GM12878 (cell line): Measurements from ENCODE around the gene PIP4K2A. TPM values are rescaled to one million over a fixed set of nuclear protein-coding genes. Genes with fewer than 3 reads are reported as not detected.

Experiments
- ATAC-seq: fragments of 200-7000 bp; cut with Tn5 transposase; 3 replicates; pipeline ENCODE4 v1.9.1; 2020; ENCODE audit warnings: mild to moderate bottlenecking, moderate library complexity
- BruUV-seq: library from RNA; stranded (reverse); fragments of 400-500 nt; replicated peaks from 2 replicates; lab custom pipeline; 2021; lab: Mats Ljungman, UMichigan
- CTCF ChIA-PET: fragments of 300-600 bp; sonication (Branson Sonifier 250); formaldehyde crosslinking; extraction: SDS; loops from one replicate; lab custom pipeline; 2021; ENCODE audit warnings: inconsistent platforms; lab: Yijun Ruan, JAX
- POLR2A ChIA-PET: fragments of 350-600 bp; formaldehyde crosslinking; extraction: SDS; loops from one replicate; lab custom pipeline; 2021; ENCODE audit warnings: inconsistent platforms; lab: Charles Lee
- RAD21 ChIA-PET: fragments of 300-600 bp; sonication (Branson Sonifier 250); formaldehyde crosslinking; loops from one replicate; lab custom pipeline; 2023; ENCODE audit warnings: antibody characterized with exemption; ENCODE audit not compliant: unreplicated experiment; lab: Charles Lee
- SMC1A ChIA-PET: fragments of 300-600 bp; sonication (Branson Sonifier 250); formaldehyde crosslinking; loops from one replicate; lab custom pipeline; 2023; ENCODE audit not compliant: unreplicated experiment, uncharacterized antibody; lab: Charles Lee
- DNase-seq: peaks from one replicate; pipeline ENCODE4 v3.0.0-alpha.2; 2011; ENCODE audit warnings: low read depth, low spot score
- FAIRE-seq: peaks from 3 replicates; lab custom pipeline; 2011; peaks lifted over from hg19 to GRCh38; lab: Jason Lieb, UNC
- H2AFZ ChIP-seq: 2 replicates; pipeline ENCODE4 v1.6.0; 2011; ENCODE audit warnings: low read depth, low read length, control low read depth; ENCODE audit not compliant: control insufficient read depth
- H3K27ac ChIP-seq: 2 replicates; pipeline ENCODE4 v1.5.1; 2011; ENCODE audit warnings: control low read depth; ENCODE audit not compliant: control insufficient read depth, insufficient read depth
- H3K27me3 ChIP-seq, 2 experiments: replicated peaks in 1 of 2; 2 replicates each; pipeline versions ENCODE4 v1.6.0 to v1.6.1; 2011; ENCODE audit warnings: low read length in 1 of 2; ENCODE audit not compliant: control insufficient read depth in 2 of 2, insufficient read depth in 2 of 2
- H3K36me3 ChIP-seq, 2 experiments: 2 replicates each; pipeline ENCODE4 v1.5.1; 2011; ENCODE audit warnings: low read length in 1 of 2; ENCODE audit not compliant: control insufficient read depth in 2 of 2, insufficient read depth in 2 of 2
- H3K4me1 ChIP-seq: 2 replicates; pipeline ENCODE4 v1.6.1; 2011; ENCODE audit warnings: mild to moderate bottlenecking, low read length, moderate library complexity, mixed read lengths; ENCODE audit not compliant: control insufficient read depth, insufficient read depth
- H3K4me2 ChIP-seq: 2 replicates; pipeline ENCODE4 v1.6.0; 2011; ENCODE audit warnings: control low read depth; ENCODE audit not compliant: control insufficient read depth, insufficient read depth
- H3K4me3 ChIP-seq: fragments of 200-600 bp; sonication (generic); 2 replicates; pipeline ENCODE4 v1.5.1; 2016
- H3K79me2 ChIP-seq: 2 replicates; pipeline ENCODE4 v1.6.0; 2011; ENCODE audit warnings: low read length; ENCODE audit not compliant: control insufficient read depth, insufficient read depth
- H3K9ac ChIP-seq: 2 replicates; pipeline ENCODE4 v1.8.0; 2011; ENCODE audit warnings: low read length, control low read depth, mixed read lengths; ENCODE audit not compliant: control insufficient read depth, insufficient read depth
- H3K9me3 ChIP-seq: replicated peaks from 3 replicates; pipeline ENCODE4 v1.5.1; 2011; ENCODE audit warnings: mild to moderate bottlenecking, low read length; ENCODE audit not compliant: control insufficient read depth, insufficient read depth
- H4K20me1 ChIP-seq: 2 replicates; pipeline ENCODE4 v1.6.0; 2011; ENCODE audit not compliant: control insufficient read depth, insufficient read depth
- BACH1 ChIP-seq: fragments of 450-650 bp; IDR thresholded peaks from 2 replicates; pipeline ENCODE4 v1.6.1; 2017; ENCODE audit warnings: mild to moderate bottlenecking, borderline replicate concordance
- BHLHE40 ChIP-seq, 2 experiments: fragments of 450-650 bp in 1 of 2; IDR thresholded peaks; 2 replicates each; pipeline ENCODE4 v1.6.1; 2011 to 2017; ENCODE audit warnings: low read depth in 2 of 2, borderline replicate concordance in 1 of 2, improper control_type of control experiment in 1 of 2, low read length in 1 of 2, mild to moderate bottlenecking in 1 of 2
- BRCA1 ChIP-seq: IDR thresholded peaks from 2 replicates; pipeline ENCODE4 v1.6.1; 2011; ENCODE audit warnings: low read depth, low read length, improper control_type of control experiment
- CBX3 ChIP-seq: fragments of 200-600 bp; sonication (generic); IDR thresholded peaks from 2 replicates; pipeline ENCODE4 v1.6.1; 2016; ENCODE audit warnings: low read depth, borderline replicate concordance
- CREM ChIP-seq: IDR thresholded peaks from 2 replicates; pipeline ENCODE4 v1.6.1; 2014; ENCODE audit warnings: antibody characterized with exemption, low read depth
- IRF3 ChIP-seq: fragments of 450-650 bp; IDR thresholded peaks from 2 replicates; pipeline ENCODE4 v1.6.1; 2014; ENCODE audit warnings: mild to moderate bottlenecking
- KLF5 ChIP-seq: fragments of 450-650 bp; IDR thresholded peaks from 2 replicates; pipeline ENCODE4 v1.6.1; 2014; ENCODE audit warnings: mild to moderate bottlenecking; ENCODE audit not compliant: partially characterized antibody
- POLR2A ChIP-seq: IDR thresholded peaks from 2 replicates; pipeline ENCODE4 v1.6.1; 2011; ENCODE audit warnings: low read depth, mild to moderate bottlenecking, low read length
- POU2F2 ChIP-seq: IDR thresholded peaks from 3 replicates; pipeline ENCODE4 v1.6.1; 2011; ENCODE audit warnings: low read depth, mild to moderate bottlenecking, low read length, borderline replicate concordance
- SIN3A ChIP-seq: IDR thresholded peaks from 2 replicates; pipeline ENCODE4 v1.6.1; 2012; ENCODE audit warnings: low read depth, low read length, improper control_type of control experiment
- SMC3 ChIP-seq: IDR thresholded peaks from 2 replicates; pipeline ENCODE4 v1.6.1; 2011; ENCODE audit warnings: low read length, improper control_type of control experiment, borderline replicate concordance
- SREBF1 ChIP-seq: IDR thresholded peaks from 2 replicates; pipeline ENCODE4 v1.6.1; 2012; ENCODE audit warnings: mild to moderate bottlenecking, low read length
- TAF1 ChIP-seq: IDR thresholded peaks from 2 replicates; pipeline ENCODE4 v1.6.1; 2011; ENCODE audit warnings: mild to moderate bottlenecking, low read depth, low read length, borderline replicate concordance
- YBX1 ChIP-seq: fragments of 450-650 bp; IDR thresholded peaks from 2 replicates; pipeline ENCODE4 v1.6.1; 2016; ENCODE audit warnings: antibody characterized with exemption
- ZBED1 ChIP-seq: IDR thresholded peaks from 2 replicates; pipeline ENCODE4 v1.6.1; 2016; ENCODE audit warnings: borderline replicate concordance
- ZNF274 ChIP-seq: IDR thresholded peaks from one replicate; pipeline ENCODE4 v1.8.0; 2011; ENCODE audit not compliant: insufficient read length, insufficient read depth
- ZNF622 ChIP-seq: fragments of 450-650 bp; IDR thresholded peaks from 2 replicates; pipeline ENCODE4 v1.6.1; 2017; ENCODE audit warnings: mild to moderate bottlenecking, inconsistent platforms
- WGBS: methylation state at CpG from one replicate; pipeline ENCODE4 v1.1.6; 2016; ENCODE audit warnings: low lambda C conversion rate; ENCODE audit not compliant: insufficient replicate concordance, insufficient coverage; ENCODE audit errors: missing lambda C conversion rate; 5-methylcytosine and 5-hydroxymethylcytosine counted together
- in situ Hi-C: fragments of 300-500 bp; cut with MboI; formaldehyde crosslinking; loops from 9 replicates; pipeline ENCODE4 v1.14.3; 2018; ENCODE audit warnings: mixed read lengths
- intact Hi-C: fragments of 100-400 bp; cut with micrococcal nuclease; formaldehyde crosslinking; loops from one replicate; pipeline ENCODE4 v1.14.2; 2022; ENCODE audit not compliant: unreplicated experiment
- polyA plus RNA-seq, 11 experiments: library from polyadenylated mRNA; depleted of rRNA in 4 of 11; unstranded in 6 of 11; stranded (reverse) in 5 of 11; fragments of >200 nt; fragmentation: Nextera tagmentation in 4 of 11; fragmentation: Illumina TruSeq in 1 of 11; extraction: Ambion mirVana in 4 of 11; extraction: Trizol in 1 of 11; gene quantifications; 1 replicate in 1 of 11; 2 replicates in 10 of 11; pipeline versions ENCODE4 v1.2.1 to v1.2.3, GENCODE V29; 2011 to 2016; ENCODE audit warnings: inconsistent platforms in 2 of 11, missing spikeins in 2 of 11, low read depth in 1 of 11
- total RNA-seq, 4 experiments: library from RNA; depleted of rRNA in 3 of 4; stranded (reverse); fragments of >200 nt in 3 of 4; fragmentation: Illumina TruSeq in 1 of 4; extraction: Trizol in 1 of 4; gene quantifications; 2 replicates each; pipeline versions ENCODE4 v1.2.1 to v1.2.3, GENCODE V29; 2013 to 2021
- TF ChIP-seq, protein P1 (sequence below): fragments of 450-650 bp; formaldehyde crosslinking; IDR thresholded peaks from 2 replicates; pipeline ENCODE4 v1.5.0; 2022; ENCODE audit warnings: mild to moderate bottlenecking, missing genetic modification characterization

PIP4K2A gene
- total and polyA plus RNA-seq, 10 of the 15 experiments (the other 5 are each of a cell fraction or from before 2014, with no cell fraction given): 54.3 to 139 (median 84.4) TPM

DNA sequence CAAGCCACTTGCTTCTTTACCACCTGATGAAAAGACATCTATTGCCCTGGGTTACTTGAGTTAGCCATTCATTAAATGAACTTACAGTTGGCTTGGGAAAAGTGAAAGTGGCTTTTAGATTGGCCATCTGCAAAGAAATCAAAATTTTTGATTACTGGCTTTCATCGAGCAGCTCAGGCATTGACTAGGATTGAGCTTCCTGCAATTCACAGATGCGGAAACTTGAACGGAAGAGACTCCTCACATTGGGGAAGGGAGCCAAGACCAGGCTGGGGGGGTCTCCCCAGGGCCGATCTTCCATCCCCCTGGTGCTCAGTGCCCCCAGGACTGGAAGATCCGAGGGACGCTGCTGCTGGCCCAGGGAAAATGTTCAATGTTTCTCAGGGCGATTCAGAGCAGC, 145.4 kb downstream of the PIP4K2A start:
- ATAC-seq (no peak), FAIRE-seq (no peak)
- ChIA-PET RAD21 (no interaction called here), SMC1A (no interaction called here)
- intact Hi-C loops: no loop called here
- Histone ChIP-seq H3K9ac (no peak overlapping the region), H4K20me1 (no peaks in the 10 kb centered on the region), H3K4me3 (no peak overlapping the region), H3K4me2 (no peak overlapping the region), H2AFZ (no peak overlapping the region), H3K27me3 (no peaks in the 10 kb centered on the region)
- TF ChIP-seq POLR2A (no peak), ZNF274 (no peak), SREBF1 (no peak), POU2F2 (no peak), TAF1 (no peak), CBX3 (no peak), BRCA1 (no peak), SMC3 (no peak), BHLHE40 (IDR thresholded peaks at IDR 0.05; ENCODE audit: borderline replicate concordance in 1 of 2, low read depth in 2 of 2, low read length in 1 of 2) (no peak), YBX1 (no peak), CREM (no peak), KLF5 (no peak), ZNF622 (no peak), IRF3 (no peak), SIN3A (no peak), BACH1 (no peak), ZBED1 (no peak)
- TF ChIP-seq, protein P1, sequence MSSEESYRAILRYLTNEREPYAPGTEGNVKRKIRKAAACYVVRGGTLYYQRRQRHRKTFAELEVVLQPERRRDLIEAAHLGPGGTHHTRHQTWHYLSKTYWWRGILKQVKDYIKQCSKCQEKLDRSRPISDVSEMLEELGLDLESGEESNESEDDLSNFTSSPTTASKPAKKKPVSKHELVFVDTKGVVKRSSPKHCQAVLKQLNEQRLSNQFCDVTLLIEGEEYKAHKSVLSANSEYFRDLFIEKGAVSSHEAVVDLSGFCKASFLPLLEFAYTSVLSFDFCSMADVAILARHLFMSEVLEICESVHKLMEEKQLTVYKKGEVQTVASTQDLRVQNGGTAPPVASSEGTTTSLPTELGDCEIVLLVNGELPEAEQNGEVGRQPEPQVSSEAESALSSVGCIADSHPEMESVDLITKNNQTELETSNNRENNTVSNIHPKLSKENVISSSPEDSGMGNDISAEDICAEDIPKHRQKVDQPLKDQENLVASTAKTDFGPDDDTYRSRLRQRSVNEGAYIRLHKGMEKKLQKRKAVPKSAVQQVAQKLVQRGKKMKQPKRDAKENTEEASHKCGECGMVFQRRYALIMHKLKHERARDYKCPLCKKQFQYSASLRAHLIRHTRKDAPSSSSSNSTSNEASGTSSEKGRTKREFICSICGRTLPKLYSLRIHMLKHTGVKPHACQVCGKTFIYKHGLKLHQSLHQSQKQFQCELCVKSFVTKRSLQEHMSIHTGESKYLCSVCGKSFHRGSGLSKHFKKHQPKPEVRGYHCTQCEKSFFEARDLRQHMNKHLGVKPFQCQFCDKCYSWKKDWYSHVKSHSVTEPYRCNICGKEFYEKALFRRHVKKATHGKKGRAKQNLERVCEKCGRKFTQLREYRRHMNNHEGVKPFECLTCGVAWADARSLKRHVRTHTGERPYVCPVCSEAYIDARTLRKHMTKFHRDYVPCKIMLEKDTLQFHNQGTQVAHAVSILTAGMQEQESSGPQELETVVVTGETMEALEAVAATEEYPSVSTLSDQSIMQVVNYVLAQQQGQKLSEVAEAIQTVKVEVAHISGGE (CRISPR knock-in tag): no peak
- TF ChIP-seq, all 136 proteins: peak for 0
- no peaks in the 10 kb centered on the region for H3K9me3 ChIP-seq
- H3K27ac ChIP-seq: no peak overlapping the region
- H3K4me1 ChIP-seq: 0 out of 2 replicates have a peak, but pooled peaks cover 2% of the 10 kb centered on the region
- 98% methylated on average over 7 of the region's 7 CpGs for WGBS
- in situ Hi-C loops: no loop called here
- no peaks in the 10 kb centered on the region for H3K79me2 ChIP-seq
- CTCF ChIA-PET: interaction anchor here (1.0 to 1.1 kb wide), 2 partner anchors 17 to 421 kb away, joined by 3 to 4 read pairs; no protein-coding TSS in a partner anchor
- POLR2A ChIA-PET: no interaction called here
- peaks cover 10 to 44% of the 10 kb centered on the region in 2 experiments for H3K36me3 ChIP-seq
- no TSS peak for BruUV-seq
- no peak for DNase-seq
